Activated CD8-positive, alpha-beta memory T cell treated with anti-CD3 and anti-CD28 coated beads, Interleukin-2, amount 50 U/mL, for 48 hours (primary cell): Measurements from ENCODE around the gene STK33.

ENCODE experiments used
- DNase-seq: peaks from one replicate; pipeline ENCODE4 v3.0.0-alpha.2; 2020

STK33 gene

GRCh38 chr11:8370812-8371515 lies 223.1 kb downstream of the STK33 start:
- DNase-seq = no peak

GRCh38 chr11:8369592-8370205 lies 224.3 kb downstream of the STK33 start:
- no peak for DNase-seq

- no peak for DNase-seq
These were observed 225.3 kb downstream of the STK33 start for GRCh38 chr11:8368772-8369171.

- DNase-seq = no peak
These were observed 225.8 kb downstream of the STK33 start for GRCh38 chr11:8368194-8368593.

GRCh38 chr11:8366316-8366715 lies 227.7 kb downstream of the STK33 start:
- DNase-seq = no peak

GRCh38 chr11:8365216-8365941 lies 228.6 kb downstream of the STK33 start:
- DNase-seq = no peak

- DNase-seq = no peak
These were observed 230.1 kb downstream of the STK33 start for GRCh38 chr11:8363921-8364320.

- no peak for DNase-seq
These were observed 231.1 kb downstream of the STK33 start for GRCh38 chr11:8362899-8363298.

GRCh38 chr11:8362491-8362890 lies 231.5 kb downstream of the STK33 start:
- no peak for DNase-seq

- DNase-seq = no peak
These were observed 232.3 kb downstream of the STK33 start for GRCh38 chr11:8361664-8362210.

- DNase-seq = no peak
These were observed 232.8 kb downstream of the STK33 start for GRCh38 chr11:8361206-8361605.

GRCh38 chr11:8360086-8360828 lies 233.8 kb downstream of the STK33 start:
- DNase-seq = no peak

GRCh38 chr11:8359521-8359920 lies 234.5 kb downstream of the STK33 start:
- no peak for DNase-seq

- no peak for DNase-seq
These were observed 236.0 kb downstream of the STK33 start for GRCh38 chr11:8357891-8358566.

GRCh38 chr11:8357505-8357888 lies 236.5 kb downstream of the STK33 start:
- DNase-seq = no peak

- no peak for DNase-seq
These were observed 237.1 kb downstream of the STK33 start for GRCh38 chr11:8356721-8357504.

- no peak for DNase-seq
These were observed 237.8 kb downstream of the STK33 start for GRCh38 chr11:8356216-8356615.

- no peak for DNase-seq
These were observed 238.6 kb downstream of the STK33 start for GRCh38 chr11:8355416-8355742.

GRCh38 chr11:8354622-8355415 lies 239.2 kb downstream of the STK33 start:
- DNase-seq = no peak

- no peak for DNase-seq
These were observed 241.0 kb downstream of the STK33 start for GRCh38 chr11:8352876-8353505.
